GM11168 (cell line): ENCODE measurements around the gene SPOCK1.
"Not testable (repeated sequence)": the region's sequence is repeated elsewhere in the genome, so short reads cannot be mapped to it uniquely, and the experiment has no call there.

Experiments used
- in situ Hi-C: fragments of 300-500 bp; cut with MboI; formaldehyde crosslinking; loops from one replicate; pipeline ENCODE4 v1.12.0; 2022; ENCODE audit warnings: low sequenced_read_pairs; ENCODE audit not compliant: unreplicated experiment

Gene SPOCK1

GRCh38 chr5:137281201-137281600 lies 217.9 kb downstream of the SPOCK1 start:
- in situ Hi-C loops: no loop called here

GRCh38 chr5:137280656-137281055 lies 218.5 kb downstream of the SPOCK1 start:
- in situ Hi-C loops: no loop called here

GRCh38 chr5:137279521-137280231 lies 219.4 kb downstream of the SPOCK1 start:
- in situ Hi-C loops: no loop called here

- in situ Hi-C loops: no loop called here
Measured at GRCh38 chr5:137278476-137278875, 220.7 kb downstream of the SPOCK1 start.

GRCh38 chr5:137275083-137275482 lies 224.0 kb downstream of the SPOCK1 start:
- in situ Hi-C loops: no loop called here

GRCh38 chr5:137273511-137273910 lies 225.6 kb downstream of the SPOCK1 start:
- in situ Hi-C loops: no loop called here

GRCh38 chr5:137272831-137273230 lies 226.3 kb downstream of the SPOCK1 start:
- in situ Hi-C loops: no loop called here

- in situ Hi-C loops: no loop called here
Measured at GRCh38 chr5:137269946-137270345, 229.2 kb downstream of the SPOCK1 start.

- in situ Hi-C loops: no loop called here
Measured at GRCh38 chr5:137269274-137269673, 229.9 kb downstream of the SPOCK1 start.

GRCh38 chr5:137268646-137269045 lies 230.5 kb downstream of the SPOCK1 start:
- in situ Hi-C loops: no loop called here

- in situ Hi-C loops: no loop called here
Measured at GRCh38 chr5:137266186-137266585, 232.9 kb downstream of the SPOCK1 start.

- in situ Hi-C loops: no loop called here
Measured at GRCh38 chr5:137265457-137265856, 233.7 kb downstream of the SPOCK1 start.

- in situ Hi-C loops: no loop called here
Measured at GRCh38 chr5:137264573-137264972, 234.6 kb downstream of the SPOCK1 start.

- in situ Hi-C loops: no loop called here
Measured at GRCh38 chr5:137264041-137264440, 235.1 kb downstream of the SPOCK1 start.

- in situ Hi-C loops: no loop called here
Measured at GRCh38 chr5:137263371-137264005, 235.6 kb downstream of the SPOCK1 start.

- in situ Hi-C loops: no loop called here
Measured at GRCh38 chr5:137262818-137263217, 236.3 kb downstream of the SPOCK1 start.

GRCh38 chr5:137260820-137261695 lies 238.1 kb downstream of the SPOCK1 start:
- in situ Hi-C loops: no loop called here

- in situ Hi-C loops: not testable (repeated sequence)
Measured at GRCh38 chr5:137259115-137259514, 240.0 kb downstream of the SPOCK1 start.

- in situ Hi-C loops: no loop called here
Measured at GRCh38 chr5:137254119-137255090, 244.7 kb downstream of the SPOCK1 start.

- in situ Hi-C loops: no loop called here
Measured at GRCh38 chr5:137252512-137252911, 246.6 kb downstream of the SPOCK1 start.
